GM18505 (cell line): ENCODE results near the gene SEPTIN5.
"Not testable (repeated sequence)": the region's sequence is repeated elsewhere in the genome, so short reads cannot be mapped to it uniquely, and the experiment has no call there.

Experiments used
- ATAC-seq: cut with Tn5 transposase; IDR thresholded peaks from one replicate; pipeline ENCODE4 v1.9.1; 2021; ENCODE audit not compliant: unreplicated experiment
- POLR2A ChIP-seq: IDR thresholded peaks from 4 replicates; pipeline ENCODE4 v1.6.1; 2011; ENCODE audit warnings: borderline replicate concordance; ENCODE audit not compliant: insufficient read depth, insufficient read length; ENCODE audit errors: extremely low read depth

Gene SEPTIN5

DNA sequence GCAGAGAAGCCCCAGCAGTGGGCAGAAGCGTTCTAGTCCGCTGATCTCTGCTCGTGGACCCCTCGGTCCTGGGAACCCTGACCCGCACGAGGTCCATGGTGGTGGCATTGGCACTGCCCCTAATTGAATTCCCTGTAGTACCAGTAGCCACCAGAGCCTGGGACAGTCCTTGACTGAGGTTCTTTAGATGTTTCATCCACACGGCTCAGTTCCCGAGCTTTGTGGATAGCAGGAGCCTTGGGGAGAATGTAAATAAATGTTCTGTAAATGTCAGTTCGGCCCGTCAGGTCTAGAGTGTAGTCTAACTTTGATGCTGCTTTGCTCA lies 39.4 kb upstream of the SEPTIN5 start:
- TF ChIP-seq POLR2A: no peak
- no peak for ATAC-seq

- TF ChIP-seq POLR2A: no peak
- no peak for ATAC-seq
These were observed 38.9 kb upstream of the SEPTIN5 start for GRCh38 chr22:19675428-19675827.

- ATAC-seq: not testable (repeated sequence)
These were observed 37.9 kb upstream of the SEPTIN5 start for GRCh38 chr22:19676437-19676836.

DNA sequence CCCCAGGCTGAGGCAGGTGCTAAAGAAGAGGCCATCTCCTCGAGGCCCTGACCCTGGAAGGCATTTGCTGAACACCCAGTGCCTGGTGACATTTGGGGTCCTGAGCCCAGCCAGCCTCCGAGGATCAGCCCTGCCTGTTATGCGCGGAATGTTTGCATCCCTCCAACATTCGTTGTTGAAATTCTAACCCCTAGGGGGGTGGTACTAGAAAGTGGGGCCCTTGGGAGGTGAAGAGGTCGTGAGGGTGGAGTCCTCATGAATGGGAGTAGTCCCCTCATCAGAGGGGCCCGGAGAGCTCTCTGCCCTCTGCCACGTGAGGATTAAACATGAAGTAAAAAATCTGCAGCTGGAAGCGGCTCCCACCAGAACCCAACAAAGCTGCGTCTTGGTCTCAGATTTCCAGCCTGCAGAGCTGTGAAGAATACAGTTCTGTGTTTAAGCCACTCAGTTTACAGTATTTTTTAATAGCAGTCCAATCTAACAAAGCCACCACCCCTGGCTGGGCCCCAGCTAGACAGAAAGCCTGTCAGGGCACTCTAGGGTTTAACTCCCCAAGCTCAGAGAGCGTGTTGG lies 35.3 kb upstream of the SEPTIN5 start:
- ATAC-seq: no peak
- TF ChIP-seq POLR2A: no peak

- ATAC-seq: no peak
- no peak for TF ChIP-seq POLR2A
These were observed 34.7 kb upstream of the SEPTIN5 start for GRCh38 chr22:19679522-19680101.

DNA sequence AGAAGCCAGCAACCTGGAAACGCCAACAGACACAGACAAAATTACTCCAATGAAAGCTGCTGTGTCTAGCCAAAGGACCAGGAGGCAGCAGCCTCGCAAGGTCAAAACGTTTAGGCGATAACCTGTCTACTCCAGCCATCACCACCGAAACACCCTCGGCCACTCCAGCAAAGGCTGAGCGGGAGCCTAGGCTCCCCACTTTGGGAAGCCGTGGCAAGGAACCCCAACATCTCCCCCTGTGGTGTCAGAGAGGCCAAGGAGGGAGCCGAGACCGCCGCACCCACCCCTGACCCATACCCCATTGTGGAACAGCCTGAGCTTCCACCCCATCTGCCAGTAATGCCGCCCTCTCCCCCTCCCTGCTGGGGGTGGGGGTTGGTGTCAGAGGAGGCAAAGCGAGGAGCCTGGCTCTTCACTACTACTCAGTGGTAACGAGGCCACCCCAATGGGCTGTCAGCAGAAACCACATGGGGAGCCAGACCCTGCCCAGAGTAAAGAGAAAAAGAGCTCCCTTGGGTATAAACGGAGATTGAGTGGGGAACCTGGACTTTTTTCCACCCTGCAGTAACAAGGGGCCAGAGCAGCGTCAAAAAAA lies 33.9 kb upstream of the SEPTIN5 start:
- no peak for ATAC-seq
- no peak for TF ChIP-seq POLR2A

- no peak for ATAC-seq
- TF ChIP-seq POLR2A: no peak
These were observed 33.1 kb upstream of the SEPTIN5 start for GRCh38 chr22:19680911-19681862.

DNA sequence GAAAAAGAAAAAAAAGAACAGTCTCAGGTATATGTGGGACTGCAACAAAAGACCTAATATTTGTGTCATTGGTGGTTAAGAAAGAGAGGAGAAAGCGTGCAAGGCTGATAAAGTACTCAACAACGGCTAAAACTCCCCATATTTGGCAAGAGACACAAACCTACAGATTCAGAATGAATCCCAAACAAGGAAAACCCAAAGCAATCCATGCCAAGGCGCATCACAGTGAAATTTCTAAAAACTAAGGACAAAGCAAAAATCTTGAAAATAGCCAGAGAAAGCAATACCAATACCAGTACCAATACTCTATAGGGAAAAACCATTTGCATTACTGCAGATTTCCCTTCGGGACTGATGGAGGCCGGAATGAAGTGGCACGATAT lies 32.4 kb upstream of the SEPTIN5 start:
- TF ChIP-seq POLR2A: no peak
- ATAC-seq: no peak

GRCh38 chr22:19686946-19687345 lies 27.4 kb upstream of the SEPTIN5 start:
- no peak for ATAC-seq
- TF ChIP-seq POLR2A: no peak

- ATAC-seq: no peak
These were observed 26.6 kb upstream of the SEPTIN5 start for GRCh38 chr22:19687561-19688300.

DNA sequence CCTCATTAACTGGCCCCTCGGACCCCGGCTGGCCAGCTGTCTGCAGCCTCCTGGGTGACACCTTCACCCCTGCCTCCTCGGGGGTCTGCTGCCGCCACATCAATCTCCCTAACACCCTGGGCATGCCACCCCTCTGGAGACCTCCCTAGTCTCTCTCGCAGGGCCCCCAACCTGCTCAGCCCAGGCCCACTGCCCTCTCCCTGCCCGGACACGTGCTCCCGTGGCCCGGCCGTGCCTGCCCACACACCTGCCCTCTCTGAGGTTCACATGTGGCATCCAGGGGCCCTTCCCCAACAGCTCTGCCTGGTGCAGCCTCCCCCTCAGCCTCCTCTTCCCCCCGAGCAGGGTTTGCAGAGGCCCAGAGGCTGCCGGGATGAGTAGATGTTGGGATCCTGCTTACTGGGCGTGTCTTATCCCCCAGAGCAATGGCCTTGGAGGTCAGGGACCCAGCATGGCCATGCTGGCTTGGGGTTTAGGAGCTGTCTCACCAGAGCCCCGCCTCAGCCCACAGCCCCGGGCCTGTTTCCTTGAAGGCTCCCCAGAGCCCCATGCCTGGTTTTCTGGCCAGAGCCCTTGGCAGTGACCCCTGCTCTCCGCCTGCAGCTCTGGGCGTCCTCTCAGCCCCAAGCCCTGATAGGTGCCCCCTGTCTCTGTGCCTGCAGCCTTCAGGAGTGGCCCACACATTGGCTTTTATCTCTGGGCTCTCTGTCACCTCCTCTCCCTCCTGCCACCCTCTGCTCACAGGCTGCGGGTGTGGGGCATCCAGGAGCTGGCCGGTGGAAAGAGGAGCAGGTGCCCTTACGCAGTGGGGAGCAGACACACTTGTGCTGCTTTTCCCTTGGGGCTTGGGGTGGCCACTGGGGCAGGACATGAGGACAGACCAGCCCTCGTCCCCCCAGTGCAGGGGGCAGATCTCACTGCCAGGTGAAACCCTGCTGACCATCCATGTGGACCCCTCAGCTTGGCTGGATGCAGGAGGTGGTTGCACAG lies 25.7 kb upstream of the SEPTIN5 start:
- TF ChIP-seq POLR2A: no peak
- ATAC-seq: no peak

More at GRCh38 chr22:19687561-19688300, 26.6 kb upstream of the SEPTIN5 start:
- TF ChIP-seq POLR2A: no peak

- ATAC-seq: no peak
- no peak for TF ChIP-seq POLR2A
These were observed 24.9 kb upstream of the SEPTIN5 start for GRCh38 chr22:19689408-19689807.
